Ovary (tissue), 9 donors: ENCODE data around the gene MAST4. TPM values are rescaled to one million over a fixed set of nuclear protein-coding genes. Genes with fewer than 3 reads are reported as not detected.

Source experiments
- DNase-seq, 5 donors: peaks; one replicate each; pipeline ENCODE4 v3.0.0-alpha.2; 2019 to 2020
- H3K27ac ChIP-seq, 2 donors: fragments of 200-600 bp; one replicate each; pipeline versions ENCODE4 v1.5.1 to v1.8.0; 2019 to 2022
- H3K27me3 ChIP-seq: fragments of 200-600 bp; one replicate; pipeline ENCODE4 v1.8.0; 2022
- H3K36me3 ChIP-seq: fragments of 200-600 bp; sonication (generic); one replicate; pipeline ENCODE4 v1.5.1; 2019
- H3K4me1 ChIP-seq: one replicate; pipeline ENCODE4 v1.8.1; 2013; ENCODE audit warnings: mild to moderate bottlenecking, moderate library complexity; ENCODE audit not compliant: insufficient read depth
- H3K4me3 ChIP-seq: fragments of 200-600 bp; sonication (generic); one replicate; pipeline ENCODE4 v1.5.1; 2017
- H3K9me3 ChIP-seq, 2 donors: fragments of 200-600 bp in 1 of 2; sonication (generic) in 1 of 2; one replicate each; pipeline versions ENCODE4 v1.5.1 to v1.8.1; 2013 to 2019; ENCODE audit warnings: mild to moderate bottlenecking in 1 of 2, moderate library complexity in 1 of 2
- EP300 ChIP-seq: sonication (generic); formaldehyde crosslinking; IDR thresholded peaks from one replicate; pipeline ENCODE4 v1.6.1; 2017; ENCODE audit warnings: antibody characterized with exemption
- POLR2A ChIP-seq: fragments of 450-650 bp; IDR thresholded peaks from one replicate; pipeline ENCODE4 v1.6.1; 2017; ENCODE audit warnings: antibody characterized with exemption, mild to moderate bottlenecking, moderate library complexity
- WGBS, 3 donors: extraction: QIAGEN DNeasy Blood & Tissue Kit in 1 of 3; methylation state at CpG; one replicate each; pipeline versions ENCODE4 v1.1.5 to v1.1.7; 2013 to 2017; 5-methylcytosine and 5-hydroxymethylcytosine counted together
- intact Hi-C, 4 donors: fragments of 100-400 bp; cut with DNase I; formaldehyde crosslinking; loops; one replicate each; pipeline versions ENCODE4 v1.11.0 to v1.15.1; 2022 to 2023
- polyA plus RNA-seq, 2 donors: library from polyadenylated mRNA; stranded (reverse); fragments of 200-250 nt in 1 of 2; fragments of 350-450 nt in 1 of 2; fragmentation: Illumina TruSeq in 1 of 2; extraction: RNeasy Lipid Tissue Mini Kit (QIAGEN cat#74804) in 1 of 2; gene quantifications; one replicate each; pipeline ENCODE4 v1.2.3, GENCODE V29; 2013 to 2014
- total RNA-seq, 7 donors: library from RNA; depleted of rRNA in 2 of 7; stranded (reverse); fragments of >200 nt in 2 of 7; fragmentation: NEBNext Ultra II Directional in 3 of 7; extraction: Animal tissue kit (Norgen Biotek cat#: 25700) in 3 of 7; gene quantifications; one replicate each; pipeline versions ENCODE4 v1.1.0 to v1.2.4, GENCODE V29; 2016 to 2023
- TF ChIP-seq, protein P1 (sequence below), 3 donors: fragments of 450-650 bp in 2 of 3; fragments of 200-600 bp in 1 of 3; IDR thresholded peaks; one replicate each; pipeline versions ENCODE4 v1.5.1 to v1.8.0; 2016 to 2022; ENCODE audit warnings: antibody characterized with exemption in 3 of 3, mild to moderate bottlenecking in 1 of 3
- donor health status: DM: no; HTN: no; CAD: no; lungs with moderate emphysema.
- donor health status: DM: no; HTN: no; CAD: no.
- donor health status: Bipolar disorder and iron deficiency.
- donor health status: DM: yes; HTN: yes; CAD: no.
- donor health status: DM: no; HTN: no; CAD: no.
- donor health status: DM: yes; HTN: yes; CAD: no.

The MAST4 gene
- total and polyA plus RNA-seq, 9 donors, result 11.6 to 86.3 (median 57.6) TPM

DNA sequence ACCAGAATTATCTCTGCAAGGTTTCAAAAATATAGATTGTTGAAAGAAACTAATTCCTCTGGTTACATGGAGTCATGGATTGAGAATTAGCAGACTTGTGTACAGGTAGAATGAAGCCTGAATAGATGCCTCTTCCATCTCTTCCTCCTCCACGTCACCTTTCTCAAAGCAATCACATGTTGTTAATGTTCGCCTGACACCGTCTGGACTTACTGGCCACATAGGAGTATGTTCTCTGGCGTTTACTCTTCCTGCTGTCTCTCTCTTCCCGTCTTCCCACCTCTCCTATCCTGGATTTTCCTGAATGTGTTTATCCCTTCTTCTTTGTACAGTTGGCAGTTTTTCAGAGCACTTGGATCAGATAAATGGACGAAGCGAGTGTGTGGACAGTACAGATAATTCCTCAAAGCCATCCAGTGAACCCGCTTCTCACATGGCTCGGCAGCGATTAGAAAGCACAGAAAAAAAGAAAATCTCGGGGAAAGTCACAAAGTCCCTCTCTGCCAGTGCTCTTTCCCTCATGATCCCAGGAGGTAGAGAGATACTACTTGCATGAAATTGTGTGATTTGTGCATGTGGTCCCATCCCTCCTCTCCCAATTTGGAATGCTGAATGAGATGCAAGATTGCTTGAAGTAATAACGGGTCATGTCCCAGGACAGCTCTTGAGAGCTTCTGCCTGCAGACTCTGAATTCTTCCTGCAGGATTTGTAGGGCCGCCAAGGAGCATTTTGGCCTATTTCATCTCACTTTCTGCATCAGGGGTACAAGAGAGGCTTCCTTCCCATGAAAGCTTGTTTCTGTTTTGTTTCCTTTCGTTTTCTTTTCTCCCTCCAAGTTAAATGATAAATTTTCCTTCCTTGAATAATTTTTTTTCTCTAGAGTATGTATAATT is 553.1 kb downstream of the MAST4 start:
- intact Hi-C loops, result loop anchor here in 1 of 4 donors (10.0 kb wide), 1 partner anchor 335 kb away; no protein-coding TSS in a partner anchor
- TF ChIP-seq POLR2A (no peak), EP300 (no peak)
- TF ChIP-seq, protein P1, sequence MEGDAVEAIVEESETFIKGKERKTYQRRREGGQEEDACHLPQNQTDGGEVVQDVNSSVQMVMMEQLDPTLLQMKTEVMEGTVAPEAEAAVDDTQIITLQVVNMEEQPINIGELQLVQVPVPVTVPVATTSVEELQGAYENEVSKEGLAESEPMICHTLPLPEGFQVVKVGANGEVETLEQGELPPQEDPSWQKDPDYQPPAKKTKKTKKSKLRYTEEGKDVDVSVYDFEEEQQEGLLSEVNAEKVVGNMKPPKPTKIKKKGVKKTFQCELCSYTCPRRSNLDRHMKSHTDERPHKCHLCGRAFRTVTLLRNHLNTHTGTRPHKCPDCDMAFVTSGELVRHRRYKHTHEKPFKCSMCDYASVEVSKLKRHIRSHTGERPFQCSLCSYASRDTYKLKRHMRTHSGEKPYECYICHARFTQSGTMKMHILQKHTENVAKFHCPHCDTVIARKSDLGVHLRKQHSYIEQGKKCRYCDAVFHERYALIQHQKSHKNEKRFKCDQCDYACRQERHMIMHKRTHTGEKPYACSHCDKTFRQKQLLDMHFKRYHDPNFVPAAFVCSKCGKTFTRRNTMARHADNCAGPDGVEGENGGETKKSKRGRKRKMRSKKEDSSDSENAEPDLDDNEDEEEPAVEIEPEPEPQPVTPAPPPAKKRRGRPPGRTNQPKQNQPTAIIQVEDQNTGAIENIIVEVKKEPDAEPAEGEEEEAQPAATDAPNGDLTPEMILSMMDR (IDR thresholded peaks at IDR 0.05), result no peak
- DNase-seq, result no peak
- peak overlapping the region; percentile 8 for H3K4me3 ChIP-seq
- H3K36me3 ChIP-seq, result no peaks in the 10 kb centered on the region
- H3K4me1 ChIP-seq, result peaks cover 4% of the 10 kb centered on the region
- H3K27me3 ChIP-seq, result no peaks in the 10 kb centered on the region
- WGBS, 3 donors, result 22 to 45% (median 31%) methylated on average over 14 of the region's 14 CpGs
- no peak overlapping the region for H3K27ac ChIP-seq
- H3K9me3 ChIP-seq, result no peaks in the 10 kb centered on the region

DNA sequence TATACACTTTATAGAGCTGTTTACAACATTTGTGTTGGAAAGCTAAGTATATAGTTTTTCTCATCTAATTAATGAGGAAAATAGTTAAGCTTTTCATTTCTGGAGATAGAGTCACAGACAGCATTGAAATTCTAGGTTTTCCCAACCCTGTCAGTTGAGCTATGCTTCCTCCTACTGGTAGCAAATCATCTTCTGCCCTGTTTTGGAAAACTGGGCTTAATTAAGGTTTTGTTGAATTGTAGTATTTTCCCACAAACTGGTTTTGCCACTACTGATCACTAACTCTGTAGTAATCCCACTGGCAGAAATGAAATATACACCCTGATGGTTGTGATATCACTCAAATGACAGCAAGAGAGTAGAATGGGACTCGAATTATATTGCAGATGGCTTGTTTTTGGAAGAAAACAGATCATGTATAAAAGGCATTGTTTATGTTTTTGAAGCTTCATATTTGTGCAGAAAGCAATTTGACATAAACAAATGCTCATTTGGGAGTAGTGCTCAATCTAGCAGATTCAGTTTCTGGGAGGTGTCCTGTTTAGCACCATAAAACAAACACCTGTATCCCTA is 553.8 kb downstream of the MAST4 start:
- TF ChIP-seq POLR2A, result no peak
- TF ChIP-seq, protein P1 (IDR thresholded peaks at IDR 0.05), result peak; percentile 18 to 53 (median 39)
- H3K36me3 ChIP-seq, result no peaks in the 10 kb centered on the region
- 38 to 52% (median 48%) methylated on average over 1 of the region's 1 CpG for WGBS, 3 donors
- intact Hi-C loops, result loop anchor here in 3 of 4 donors (10.0 kb wide), 2 partner anchors 335 to 345 kb away; no protein-coding TSS in a partner anchor
- H3K9me3 ChIP-seq, result no peaks in the 10 kb centered on the region
- no peak for DNase-seq
- H3K4me3 ChIP-seq, result peak overlapping the region; percentile 8
- no peak overlapping the region for H3K27ac ChIP-seq
- H3K27me3 ChIP-seq, result no peaks in the 10 kb centered on the region
- peaks cover 4% of the 10 kb centered on the region for H3K4me1 ChIP-seq

DNA sequence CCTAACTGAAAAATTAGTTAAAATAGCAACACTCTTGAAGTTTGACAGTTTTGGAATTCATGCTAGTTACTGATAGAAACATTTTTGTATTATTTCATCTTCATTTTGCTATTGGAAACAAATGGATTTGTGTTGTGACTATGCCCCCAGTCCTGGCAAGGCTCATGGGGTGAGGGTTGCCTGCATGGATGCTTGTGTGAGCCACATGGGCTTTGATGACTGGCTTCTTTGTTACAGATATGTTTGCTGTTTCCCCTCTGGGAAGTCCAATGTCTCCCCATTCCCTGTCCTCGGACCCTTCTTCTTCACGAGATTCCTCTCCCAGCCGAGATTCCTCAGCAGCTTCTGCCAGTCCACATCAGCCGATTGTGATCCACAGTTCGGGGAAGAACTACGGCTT is 556.2 kb downstream of the MAST4 start:
- intact Hi-C loops, result loop anchor here in 2 of 4 donors (10.0 kb wide), 2 partner anchors 338 to 348 kb away; no protein-coding TSS in a partner anchor
- DNase-seq, result no peak
- H3K27ac ChIP-seq, result no peak overlapping the region
- no peak overlapping the region for H3K4me3 ChIP-seq
- H3K36me3 ChIP-seq, result no peaks in the 10 kb centered on the region
- 90 to 94% (median 93%) methylated on average over 6 of the region's 6 CpGs for WGBS, 3 donors
- H3K4me1 ChIP-seq, result peaks cover 4% of the 10 kb centered on the region
- no peaks in the 10 kb centered on the region for H3K9me3 ChIP-seq
- TF ChIP-seq POLR2A (no peak), EP300 (no peak)
- TF ChIP-seq, protein P1 (IDR thresholded peaks at IDR 0.05), result no peak
- H3K27me3 ChIP-seq, result no peaks in the 10 kb centered on the region

DNA sequence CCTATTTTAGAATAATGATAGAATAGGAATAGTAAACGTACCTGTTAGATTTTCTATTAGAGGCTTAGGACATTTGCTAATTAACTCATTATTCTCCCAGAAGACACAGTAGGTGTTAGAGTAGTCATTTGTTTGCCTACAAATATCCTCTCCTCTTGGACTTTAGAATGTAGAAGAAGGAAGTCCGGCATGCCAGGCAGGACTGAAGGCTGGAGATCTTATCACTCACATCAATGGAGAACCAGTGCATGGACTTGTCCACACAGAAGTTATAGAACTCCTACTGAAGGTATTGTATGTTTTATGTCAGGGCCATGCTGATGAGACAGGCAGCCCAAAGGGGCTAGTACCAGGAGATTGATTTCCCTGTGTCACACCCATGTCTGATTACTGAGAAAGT is 557.1 kb downstream of the MAST4 start:
- no peak overlapping the region for H3K4me3 ChIP-seq
- DNase-seq, result no peak
- 86 to 88% (median 87%) methylated on average over 2 of the region's 2 CpGs for WGBS, 3 donors
- peaks cover 4% of the 10 kb centered on the region for H3K4me1 ChIP-seq
- H3K36me3 ChIP-seq, result no peaks in the 10 kb centered on the region
- no peaks in the 10 kb centered on the region for H3K27me3 ChIP-seq
- H3K27ac ChIP-seq, result no peak overlapping the region
- TF ChIP-seq POLR2A (no peak), EP300 (no peak)
- TF ChIP-seq, protein P1 (IDR thresholded peaks at IDR 0.05), result no peak
- H3K9me3 ChIP-seq, result no peaks in the 10 kb centered on the region
- intact Hi-C loops, result loop anchor here in 2 of 4 donors (10.0 kb wide), 2 partner anchors 338 to 348 kb away; no protein-coding TSS in a partner anchor
